K562 (cell line): ENCODE results near the gene TMEFF1. TPM values are rescaled to one million over a fixed set of nuclear protein-coding genes. Genes with fewer than 3 reads are reported as not detected.

Source experiments
- ATAC-seq: fragments of 200-7000 bp; cut with Tn5 transposase; 3 replicates; pipeline ENCODE4 v1.9.1; 2020; ENCODE audit warnings: moderate library complexity
- BruUV-seq: library from RNA; stranded (reverse); fragments of 400-500 nt; replicated peaks from 2 replicates; lab custom pipeline; 2021; lab: Mats Ljungman, UMichigan
- CTCF ChIA-PET: fragments of 300-600 bp; formaldehyde crosslinking; extraction: SDS; loops from one replicate; lab custom pipeline; 2021; ENCODE audit warnings: low intra/inter-chr PET ratio; lab: Yijun Ruan, JAX
- POLR2A ChIA-PET: fragments of 300-600, 350-650 bp; sonication (Branson Sonifier 250); formaldehyde crosslinking; extraction: SDS; loops from one replicate; lab custom pipeline; 2021; ENCODE audit warnings: antibody characterized with exemption, inconsistent platforms; lab: Yijun Ruan, JAX
- DNase-seq, 4 experiments: peaks; one replicate each; pipeline versions ENCODE4 v3.0.0 to v3.0.0-alpha.2; 2011 to 2018; ENCODE audit warnings: low spot score in 3 of 4, mixed read lengths in 3 of 4; ENCODE audit errors: extremely low read depth in 1 of 4
- FAIRE-seq: peaks from 2 replicates; lab custom pipeline; 2011; peaks lifted over from hg19 to GRCh38; lab: Jason Lieb, UNC
- H2AFZ ChIP-seq: 2 replicates; pipeline ENCODE4 v1.6.0; 2011; ENCODE audit warnings: low read depth, low read length, control low read depth, inconsistent platforms
- H3K27ac ChIP-seq: fragments of 200-600 bp; 3 replicates; pipeline ENCODE4 v1.8.0; 2011; ENCODE audit warnings: low read depth, mild to moderate bottlenecking, control low read depth, inconsistent platforms, low read length, moderate library complexity, mixed read lengths; ENCODE audit errors: extremely low read depth
- H3K27me3 ChIP-seq, 2 experiments: fragments of 300-600 bp in 1 of 2; 2 replicates in 1 of 2; 3 replicates in 1 of 2; pipeline versions ENCODE4 v1.6.0 to v1.8.0; 2011; ENCODE audit warnings: inconsistent platforms in 2 of 2, low read length in 2 of 2, mild to moderate bottlenecking in 1 of 2, mixed read lengths in 1 of 2, moderate library complexity in 1 of 2; ENCODE audit not compliant: control insufficient read depth in 2 of 2, insufficient read depth in 2 of 2
- H3K36me3 ChIP-seq: fragments of 300-600 bp; 3 replicates; pipeline ENCODE4 v1.8.0; 2011; ENCODE audit warnings: mild to moderate bottlenecking, low read length, inconsistent platforms; ENCODE audit not compliant: control insufficient read depth, insufficient read depth
- H3K4me1 ChIP-seq, 2 experiments: fragments of 200-600 bp in 1 of 2; replicated peaks in 1 of 2; 2 replicates in 1 of 2; 3 replicates in 1 of 2; pipeline versions ENCODE4 v1.5.1 to v1.8.0; 2011; ENCODE audit warnings: inconsistent platforms in 2 of 2, low read length in 2 of 2, mild to moderate bottlenecking in 1 of 2, mixed read lengths in 1 of 2, moderate library complexity in 1 of 2; ENCODE audit not compliant: control insufficient read depth in 2 of 2, insufficient read depth in 2 of 2
- H3K4me2 ChIP-seq: 2 replicates; pipeline ENCODE4 v1.6.1; 2011; ENCODE audit warnings: low read length, control low read depth, inconsistent platforms, mixed read lengths; ENCODE audit not compliant: insufficient read depth
- H3K4me3 ChIP-seq: fragments of 200-600 bp; sonication (generic), shearing (Covaris generic); 2 replicates; pipeline ENCODE4 v1.5.1; 2016; ENCODE audit warnings: control low read depth, inconsistent platforms
- H3K79me2 ChIP-seq: fragments of 200-600 bp; 3 replicates; pipeline ENCODE4 v1.8.0; 2011; ENCODE audit warnings: low read length, inconsistent platforms; ENCODE audit not compliant: control insufficient read depth, insufficient read depth
- H3K9ac ChIP-seq, 2 experiments: 2 replicates each; pipeline versions ENCODE4 v1.6.0 to v1.6.1; 2011; ENCODE audit warnings: low read depth in 2 of 2, low read length in 2 of 2, control low read depth in 1 of 2, inconsistent platforms in 1 of 2, mild to moderate bottlenecking in 1 of 2, mixed read lengths in 1 of 2; ENCODE audit not compliant: insufficient read depth in 1 of 2
- H3K9me1 ChIP-seq: one replicate; pipeline ENCODE4 v1.6.0; 2011; ENCODE audit warnings: inconsistent platforms, mild to moderate bottlenecking, low read length, moderate library complexity; ENCODE audit not compliant: control insufficient read depth, insufficient read depth
- H3K9me3 ChIP-seq: replicated peaks from 2 replicates; pipeline ENCODE4 v1.5.1; 2011; ENCODE audit warnings: low read depth, low read length, inconsistent platforms; ENCODE audit not compliant: control insufficient read depth, insufficient read depth
- H4K20me1 ChIP-seq: replicated peaks from 2 replicates; pipeline ENCODE4 v1.6.1; 2011; ENCODE audit warnings: low read length, inconsistent platforms, mixed read lengths; ENCODE audit not compliant: control insufficient read depth, insufficient read depth
- CBFA2T3 ChIP-seq: fragments of 450-650 bp; IDR thresholded peaks from 2 replicates; pipeline ENCODE4 v1.6.1; 2017
- CHAMP1 ChIP-seq: fragments of 450-650 bp; IDR thresholded peaks from 2 replicates; pipeline ENCODE4 v1.6.1; 2016; ENCODE audit warnings: mild to moderate bottlenecking
- IFI16 ChIP-seq: fragments of 250-450 bp; sonication (Bioruptor Pico); IDR thresholded peaks from 2 replicates; pipeline ENCODE4 v2.1.2; 2022; ENCODE audit warnings: mild to moderate bottlenecking, inconsistent platforms
- PRPF4 ChIP-seq: fragments of 200-400 bp; formaldehyde crosslinking; IDR thresholded peaks from one replicate; pipeline ENCODE4 v1.6.1; 2017; ENCODE audit warnings: low read length, low read depth, mild to moderate bottlenecking; ENCODE audit not compliant: insufficient read depth, poor library complexity, severe bottlenecking
- TEAD1 ChIP-seq, 2 experiments: fragments of 450-650 bp in 1 of 2; sonication (generic) in 1 of 2; formaldehyde crosslinking; IDR thresholded peaks; 2 replicates each; pipeline versions ENCODE4 v1.4.0 to v1.8.0; 2020 to 2022; ENCODE audit warnings: mild to moderate bottlenecking in 2 of 2, missing genetic modification reagents in 1 of 2
- ZC3H8 ChIP-seq: fragments of 450-650 bp; IDR thresholded peaks from 2 replicates; pipeline ENCODE4 v1.6.1; 2017
- ZNF274 ChIP-seq: IDR thresholded peaks from 2 replicates; pipeline ENCODE4 v1.6.1; 2011; ENCODE audit warnings: low read depth, mild to moderate bottlenecking, low read length, moderate library complexity, borderline replicate concordance
- ZNF280B ChIP-seq: fragments of 250-450 bp; sonication (Bioruptor Pico); IDR thresholded peaks from 2 replicates; pipeline ENCODE4 v1.5.1; 2021; ENCODE audit warnings: mild to moderate bottlenecking
- ZNF282 ChIP-seq: sonication (generic); formaldehyde crosslinking; IDR thresholded peaks from 2 replicates; pipeline ENCODE4 v1.8.1; 2023; ENCODE audit warnings: missing genetic modification reagents
- WGBS: fragments of 100-300 bp; shearing (Covaris generic); methylation state at CpG from one replicate; pipeline ENCODE4 v1.1.6; 2016; ENCODE audit warnings: low coverage, mixed read lengths; ENCODE audit not compliant: insufficient coverage; ENCODE audit errors: missing lambda C conversion rate; 5-methylcytosine and 5-hydroxymethylcytosine counted together
- in situ Hi-C: fragments of 300-500 bp; cut with MboI; formaldehyde crosslinking; loops from 4 replicates; pipeline ENCODE4 v1.15.0; 2018; ENCODE audit warnings: inconsistent platforms, mixed read lengths
- intact Hi-C: fragments of 100-400 bp; cut with micrococcal nuclease; formaldehyde crosslinking; loops from 2 replicates; pipeline ENCODE4 v1.14.2; 2022
- polyA plus RNA-seq, 8 experiments: library from polyadenylated mRNA; depleted of rRNA in 4 of 8; stranded (reverse) in 5 of 8; unstranded in 3 of 8; fragments of >200 nt; fragmentation: Nextera tagmentation in 2 of 8; fragmentation: Illumina TruSeq in 1 of 8; extraction: Ambion mirVana in 2 of 8; extraction: Trizol in 1 of 8; gene quantifications; 2 replicates each; pipeline versions ENCODE4 v1.2.1 to v1.2.3, GENCODE V29; 2011 to 2014; ENCODE audit warnings: inconsistent platforms in 1 of 8, missing spikeins in 1 of 8
- total RNA-seq, 7 experiments: library from RNA; depleted of rRNA in 6 of 7; stranded (reverse); fragments of >200 nt in 6 of 7; fragmentation: Illumina TruSeq in 2 of 7; extraction: Trizol in 2 of 7; gene quantifications; 2 replicates each; pipeline versions ENCODE4 v1.2.1 to v1.2.3, GENCODE V29; 2011 to 2021; ENCODE audit warnings: low replicate concordance in 1 of 7

The TMEFF1 gene
- total and polyA plus RNA-seq, 9 of the 15 experiments (the other 6 are each of a cell fraction or from before 2014, with no cell fraction given), result 0.07 to 1.1 (median 0.28) TPM; not detected in 2

- Histone ChIP-seq H3K27me3 (no peaks in the 10 kb centered on the region; a peak in 2 of 5 replicates), H3K4me2 (no peak overlapping the region), H3K9ac (no peak overlapping the region), H3K9me3 (no peaks in the 10 kb centered on the region), H3K9me1 (no peaks in the 10 kb centered on the region), H4K20me1 (no peaks in the 10 kb centered on the region), H2AFZ (0 out of 2 replicates have a peak overlapping the region, but pooled peaks have one; percentile 28), H3K4me3 (no peak overlapping the region), H3K36me3 (no peaks in the 10 kb centered on the region), H3K4me1 (0 out of 5 replicates have a peak, but pooled peaks cover 0 to 4% of the 10 kb centered on the region in 2 experiments), H3K79me2 (no peaks in the 10 kb centered on the region), H3K27ac (no peak overlapping the region)
- in situ Hi-C loops (no loop called here), intact Hi-C loops (no loop called here)
- no TSS peak for BruUV-seq
- TF ChIP-seq IFI16 (CRISPR knock-in tag) (no peak), ZC3H8 (no peak), ZNF280B (no peak), CBFA2T3 (no peak), ZNF274 (no peak), ZNF282 (no peak), TEAD1 (CRISPR knock-in tag; IDR thresholded peaks at IDR 0.05) (no peak), CHAMP1 (no peak), PRPF4 (no peak)
- no peak for FAIRE-seq
- ChIA-PET CTCF (no interaction called here), POLR2A (interaction anchor here (1.0 kb wide), 1 partner anchor 14 kb away, joined by 3 read pairs; no protein-coding TSS in a partner anchor)
- 12% methylated on average over 4 of the region's 4 CpGs for WGBS
- ATAC-seq, result no peak
- no peak for DNase-seq
Observed at GRCh38 chr9:100499460-100499859, 26.5 kb downstream of the TMEFF1 start.
